HCT116 (cell line): ENCODE measurements around the gene MPP1. TPM values are rescaled to one million over a fixed set of nuclear protein-coding genes. Genes with fewer than 3 reads are reported as not detected.

Experiments used
- ATAC-seq: fragments of 200-7000 bp; cut with Tn5 transposase; 2 replicates; pipeline ENCODE4 v1.9.1; 2020; ENCODE audit warnings: mild to moderate bottlenecking, moderate library complexity
- BruUV-seq: library from RNA; stranded (reverse); fragments of 400-500 nt; replicated peaks from 2 replicates; lab custom pipeline; 2021; lab: Mats Ljungman, UMichigan
- CTCF ChIA-PET: fragments of 300-600 bp; sonication (Branson Sonifier 250); formaldehyde crosslinking; loops from one replicate; lab custom pipeline; 2021; ENCODE audit warnings: antibody characterized with exemption; lab: Charles Lee
- POLR2A ChIA-PET: fragments of 300-600, 350-600 bp; sonication (Branson Sonifier 250); formaldehyde crosslinking; loops from one replicate; lab custom pipeline; 2021; ENCODE audit warnings: antibody characterized with exemption; lab: Charles Lee
- RAD21 ChIA-PET, 2 experiments: fragments of 300-600 bp; sonication (Branson Sonifier 250); formaldehyde crosslinking; loops; one replicate each; lab custom pipeline; 2023; ENCODE audit warnings: low total read pairs in 2 of 2; ENCODE audit not compliant: uncharacterized antibody in 2 of 2, unreplicated experiment in 2 of 2, low non-redundant PET in 1 of 2; lab: Charles Lee
- DNase-seq: peaks from one replicate; pipeline ENCODE4 v3.0.0-alpha.2; 2010; ENCODE audit warnings: low read depth, low spot score
- H2AFZ ChIP-seq: fragments of 200-600 bp; shearing (Covaris generic), sonication (generic); 2 replicates; pipeline ENCODE4 v1.6.1; 2017; ENCODE audit warnings: low read depth, mixed run types, mixed read lengths, antibody characterized with exemption, low read length; ENCODE audit not compliant: poor library complexity, severe bottlenecking
- H3K27ac ChIP-seq: 2 replicates; pipeline ENCODE4 v1.5.1; 2012; ENCODE audit warnings: low read depth, low read length
- H3K27me3 ChIP-seq: fragments of 200-600 bp; sonication (generic); 2 replicates; pipeline ENCODE4 v1.6.1; 2016; ENCODE audit warnings: mixed run types, low read length, mixed read lengths; ENCODE audit not compliant: insufficient read depth
- H3K36me3 ChIP-seq, 2 experiments: fragments of 200-500 bp in 1 of 2; fragments of 200-600 bp in 1 of 2; sonication (Bioruptor generic) in 1 of 2; sonication (generic) in 1 of 2; 2 replicates each; pipeline versions ENCODE4 v1.5.1 to v1.6.1; 2014 to 2016; ENCODE audit warnings: low read length in 2 of 2, inconsistent platforms in 1 of 2, mixed read lengths in 1 of 2, mixed run types in 1 of 2; ENCODE audit not compliant: insufficient read depth in 2 of 2, control insufficient read depth in 1 of 2
- H3K4me1 ChIP-seq, 2 experiments: fragments of 200-600 bp in 1 of 2; sonication (generic) in 1 of 2; 2 replicates each; pipeline versions ENCODE4 v1.5.1 to v1.6.1; 2012 to 2017; ENCODE audit warnings: low read length in 2 of 2, inconsistent platforms in 1 of 2, mild to moderate bottlenecking in 1 of 2, mixed read lengths in 1 of 2, mixed run types in 1 of 2, moderate library complexity in 1 of 2; ENCODE audit not compliant: insufficient read depth in 2 of 2, control insufficient read depth in 1 of 2
- H3K4me2 ChIP-seq: fragments of 200-600 bp; sonication (generic); 2 replicates; pipeline ENCODE4 v1.6.1; 2017; ENCODE audit warnings: mixed run types, low read length, mixed read lengths
- H3K4me3 ChIP-seq, 2 experiments: fragments of 200-600 bp in 1 of 2; sonication (generic) in 1 of 2; replicated peaks in 1 of 2; 2 replicates each; pipeline ENCODE4 v1.5.1; 2011 to 2016; ENCODE audit warnings: low read length in 2 of 2, control low read depth in 1 of 2, low read depth in 1 of 2, mild to moderate bottlenecking in 1 of 2, mixed read lengths in 1 of 2, mixed run types in 1 of 2
- H3K79me2 ChIP-seq: fragments of 200-600 bp; sonication (generic); 2 replicates; pipeline ENCODE4 v1.6.1; 2017; ENCODE audit warnings: mild to moderate bottlenecking, mixed run types, low read length, moderate library complexity, mixed read lengths; ENCODE audit not compliant: insufficient read depth
- H3K9ac ChIP-seq: fragments of 200-600 bp; sonication (generic); 2 replicates; pipeline ENCODE4 v1.6.1; 2016; ENCODE audit warnings: low read length, mixed read lengths
- H3K9me2 ChIP-seq: fragments of 200-600 bp; sonication (generic), shearing (Covaris generic); 2 replicates; pipeline ENCODE4 v1.6.1; 2017; ENCODE audit warnings: mixed run types, mild to moderate bottlenecking, moderate library complexity; ENCODE audit not compliant: insufficient read depth
- H3K9me3 ChIP-seq, 2 experiments: fragments of 200-500 bp in 1 of 2; fragments of 200-600 bp in 1 of 2; sonication (Bioruptor generic) in 1 of 2; sonication (generic) in 1 of 2; 2 replicates each; pipeline ENCODE4 v1.6.1; 2014 to 2017; ENCODE audit warnings: low read length in 2 of 2, mixed read lengths in 2 of 2, inconsistent platforms in 1 of 2, low read depth in 1 of 2, mild to moderate bottlenecking in 1 of 2, mixed run types in 1 of 2, moderate library complexity in 1 of 2; ENCODE audit not compliant: control insufficient read depth in 1 of 2, insufficient read depth in 1 of 2
- H4K20me1 ChIP-seq: fragments of 200-600 bp; sonication (generic), shearing (Covaris generic); 2 replicates; pipeline ENCODE4 v1.6.1; 2017; ENCODE audit warnings: mixed run types, mild to moderate bottlenecking, moderate library complexity; ENCODE audit not compliant: insufficient read depth
- CBX3 ChIP-seq: IDR thresholded peaks from 2 replicates; pipeline ENCODE4 v1.6.1; 2012; ENCODE audit warnings: low read depth
- CTCF ChIP-seq, 3 experiments: fragments of 200-600 bp in 1 of 3; sonication (generic) in 1 of 3; IDR thresholded peaks in 2 of 3; conservative IDR thresholded peaks in 1 of 3; 2 replicates each; pipeline ENCODE4 v1.5.1; 2012 to 2017; ENCODE audit warnings: low read depth in 2 of 3, low read length in 2 of 3, antibody characterized with exemption in 1 of 3, borderline replicate concordance in 1 of 3, control low read depth in 1 of 3, mild to moderate bottlenecking in 1 of 3, mixed read lengths in 1 of 3, mixed run types in 1 of 3, moderate library complexity in 1 of 3; ENCODE audit not compliant: insufficient read depth in 1 of 3
- ELF1 ChIP-seq: IDR thresholded peaks from 2 replicates; pipeline ENCODE4 v1.6.1; 2012; ENCODE audit warnings: low read depth, borderline replicate concordance
- EZH2 ChIP-seq: fragments of 200-600 bp; sonication (generic); IDR thresholded peaks from 2 replicates; pipeline ENCODE4 v1.6.1; 2017; ENCODE audit warnings: antibody characterized with exemption, mixed run types
- EZH2phosphoT487 ChIP-seq: fragments of 200-600 bp; IDR thresholded peaks from 2 replicates; pipeline ENCODE4 v1.6.1; 2018; ENCODE audit warnings: antibody characterized with exemption, borderline replicate concordance
- JUND ChIP-seq: IDR thresholded peaks from 2 replicates; pipeline ENCODE4 v1.6.1; 2012
- POLR2A ChIP-seq: IDR thresholded peaks from 2 replicates; pipeline ENCODE4 v1.7.0; 2011; ENCODE audit warnings: borderline replicate concordance; ENCODE audit not compliant: insufficient read depth, insufficient read length; ENCODE audit errors: extremely low read depth
- POLR2AphosphoS5 ChIP-seq: IDR thresholded peaks from 2 replicates; pipeline ENCODE4 v1.6.1; 2011; ENCODE audit warnings: mild to moderate bottlenecking, low read depth, low read length, moderate library complexity
- SRF ChIP-seq: IDR thresholded peaks from 2 replicates; pipeline ENCODE4 v1.6.1; 2012; ENCODE audit warnings: low read depth
- TCF7L2 ChIP-seq: IDR thresholded peaks from 2 replicates; pipeline ENCODE4 v1.7.0; 2011; ENCODE audit warnings: borderline replicate concordance, inconsistent platforms; ENCODE audit not compliant: insufficient read depth, insufficient read length; ENCODE audit errors: extremely low read depth
- intact Hi-C: fragments of 100-400 bp; cut with micrococcal nuclease; formaldehyde crosslinking; loops from 2 replicates; pipeline ENCODE4 v1.10.0; 2022
- total RNA-seq: library from RNA; stranded (reverse); gene quantifications from one replicate; pipeline ENCODE4 v1.2.1, GENCODE V29; 2021; ENCODE audit not compliant: unreplicated experiment
- TF ChIP-seq, protein P1 (sequence below): IDR thresholded peaks from 2 replicates; pipeline ENCODE4 v1.6.1; 2012; ENCODE audit warnings: low read depth
- TF ChIP-seq, protein P2 (sequence below): IDR thresholded peaks from 2 replicates; pipeline ENCODE4 v1.6.1; 2011; ENCODE audit warnings: mild to moderate bottlenecking, low read length, moderate library complexity; ENCODE audit not compliant: insufficient replicate concordance; ENCODE audit errors: extremely low read depth

MPP1 gene
- total RNA-seq, 1 experiment from 2014 or later, result 13.1 TPM

GRCh38 chrX:154737136-154737535 is 68.1 kb downstream of the MPP1 start (continued):
- TF ChIP-seq, protein P1, sequence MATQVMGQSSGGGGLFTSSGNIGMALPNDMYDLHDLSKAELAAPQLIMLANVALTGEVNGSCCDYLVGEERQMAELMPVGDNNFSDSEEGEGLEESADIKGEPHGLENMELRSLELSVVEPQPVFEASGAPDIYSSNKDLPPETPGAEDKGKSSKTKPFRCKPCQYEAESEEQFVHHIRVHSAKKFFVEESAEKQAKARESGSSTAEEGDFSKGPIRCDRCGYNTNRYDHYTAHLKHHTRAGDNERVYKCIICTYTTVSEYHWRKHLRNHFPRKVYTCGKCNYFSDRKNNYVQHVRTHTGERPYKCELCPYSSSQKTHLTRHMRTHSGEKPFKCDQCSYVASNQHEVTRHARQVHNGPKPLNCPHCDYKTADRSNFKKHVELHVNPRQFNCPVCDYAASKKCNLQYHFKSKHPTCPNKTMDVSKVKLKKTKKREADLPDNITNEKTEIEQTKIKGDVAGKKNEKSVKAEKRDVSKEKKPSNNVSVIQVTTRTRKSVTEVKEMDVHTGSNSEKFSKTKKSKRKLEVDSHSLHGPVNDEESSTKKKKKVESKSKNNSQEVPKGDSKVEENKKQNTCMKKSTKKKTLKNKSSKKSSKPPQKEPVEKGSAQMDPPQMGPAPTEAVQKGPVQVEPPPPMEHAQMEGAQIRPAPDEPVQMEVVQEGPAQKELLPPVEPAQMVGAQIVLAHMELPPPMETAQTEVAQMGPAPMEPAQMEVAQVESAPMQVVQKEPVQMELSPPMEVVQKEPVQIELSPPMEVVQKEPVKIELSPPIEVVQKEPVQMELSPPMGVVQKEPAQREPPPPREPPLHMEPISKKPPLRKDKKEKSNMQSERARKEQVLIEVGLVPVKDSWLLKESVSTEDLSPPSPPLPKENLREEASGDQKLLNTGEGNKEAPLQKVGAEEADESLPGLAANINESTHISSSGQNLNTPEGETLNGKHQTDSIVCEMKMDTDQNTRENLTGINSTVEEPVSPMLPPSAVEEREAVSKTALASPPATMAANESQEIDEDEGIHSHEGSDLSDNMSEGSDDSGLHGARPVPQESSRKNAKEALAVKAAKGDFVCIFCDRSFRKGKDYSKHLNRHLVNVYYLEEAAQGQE, result no peak
- no peak for TF ChIP-seq POLR2A
- no peak for TF ChIP-seq EZH2phosphoT487
- no peak for TF ChIP-seq CBX3

DNA sequence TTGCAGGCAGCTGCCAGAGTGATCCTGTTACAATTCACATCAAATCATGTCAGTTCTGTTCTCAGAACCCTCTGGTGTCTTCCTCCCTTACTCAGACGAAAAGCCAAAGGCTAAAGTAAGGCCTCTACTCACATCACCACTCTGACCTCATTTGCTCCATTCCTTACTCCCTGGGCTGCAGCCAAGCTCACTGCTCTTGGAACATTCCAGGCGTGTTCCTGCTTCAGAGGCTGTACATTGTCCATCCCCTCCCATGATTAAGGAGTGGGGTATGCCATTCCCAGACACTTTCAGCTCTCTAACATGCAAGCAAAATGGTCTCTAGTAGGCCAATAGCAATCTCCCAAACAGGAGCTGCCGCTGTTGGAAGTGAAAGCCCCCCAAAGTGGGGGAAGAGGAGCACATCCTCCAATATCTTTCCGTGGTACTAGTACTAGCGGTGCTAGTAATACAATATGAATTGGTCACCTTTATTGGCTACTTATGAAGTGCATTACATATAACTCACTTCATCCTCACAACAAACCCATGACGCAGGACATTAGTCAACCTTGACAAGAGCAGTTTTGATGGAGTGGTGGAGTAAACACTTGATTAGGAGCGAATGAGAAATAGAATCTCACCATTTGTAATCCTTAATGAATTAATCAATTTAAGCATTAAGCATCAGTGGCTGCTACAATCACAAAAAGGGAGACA is 69.4 kb downstream of the MPP1 start:
- DNase-seq (no peak), ATAC-seq (no peak)
- Histone ChIP-seq H3K9me3 (no peaks in the 10 kb centered on the region), H3K79me2 (no peaks in the 10 kb centered on the region), H3K27me3 (no peaks in the 10 kb centered on the region), H3K4me2 (no peak overlapping the region), H3K27ac (no peak overlapping the region), H3K9ac (no peak overlapping the region), H2AFZ (no peak overlapping the region), H3K4me1 (no peaks in the 10 kb centered on the region), H3K36me3 (no peaks in the 10 kb centered on the region), H3K4me3 (no peak overlapping the region), H3K9me2 (no peaks in the 10 kb centered on the region), H4K20me1 (no peaks in the 10 kb centered on the region)
- intact Hi-C loops, result no loop called here
- CTCF ChIA-PET, result no interaction called here
- RAD21 ChIA-PET, result interaction anchor here in 1 of 2 experiments (0.6 kb wide), 1 partner anchor 365 kb away, joined by 4 read pairs; no protein-coding TSS in a partner anchor
- BruUV-seq, result no TSS peak
- POLR2A ChIA-PET, result no interaction called here
- TF ChIP-seq POLR2AphosphoS5 (no peak), ELF1 (no peak), JUND (no peak), TCF7L2 (no peak), EZH2 (no peak), CTCF (IDR thresholded peaks at IDR 0.05 in 2 of 3, conservative IDR thresholded peaks at IDR 0.05 in 1 of 3; ENCODE audit: borderline replicate concordance in 1 of 3, insufficient read depth in 1 of 3, low read depth in 2 of 3, low read length in 2 of 3) (no peak), SRF (no peak)
- TF ChIP-seq, protein P1, result no peak
- TF ChIP-seq, protein P2, sequence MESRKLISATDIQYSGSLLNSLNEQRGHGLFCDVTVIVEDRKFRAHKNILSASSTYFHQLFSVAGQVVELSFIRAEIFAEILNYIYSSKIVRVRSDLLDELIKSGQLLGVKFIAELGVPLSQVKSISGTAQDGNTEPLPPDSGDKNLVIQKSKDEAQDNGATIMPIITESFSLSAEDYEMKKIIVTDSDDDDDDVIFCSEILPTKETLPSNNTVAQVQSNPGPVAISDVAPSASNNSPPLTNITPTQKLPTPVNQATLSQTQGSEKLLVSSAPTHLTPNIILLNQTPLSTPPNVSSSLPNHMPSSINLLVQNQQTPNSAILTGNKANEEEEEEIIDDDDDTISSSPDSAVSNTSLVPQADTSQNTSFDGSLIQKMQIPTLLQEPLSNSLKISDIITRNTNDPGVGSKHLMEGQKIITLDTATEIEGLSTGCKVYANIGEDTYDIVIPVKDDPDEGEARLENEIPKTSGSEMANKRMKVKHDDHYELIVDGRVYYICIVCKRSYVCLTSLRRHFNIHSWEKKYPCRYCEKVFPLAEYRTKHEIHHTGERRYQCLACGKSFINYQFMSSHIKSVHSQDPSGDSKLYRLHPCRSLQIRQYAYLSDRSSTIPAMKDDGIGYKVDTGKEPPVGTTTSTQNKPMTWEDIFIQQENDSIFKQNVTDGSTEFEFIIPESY, result no peak
